NCI-H2081 (cell line): ENCODE data around the gene OPRM1.
A peak's percentile ranks its signal among the peaks of the same experiment; 100 is the strongest.
"Not testable (repeated sequence)": the region's sequence is repeated elsewhere in the genome, so short reads cannot be mapped to it uniquely, and the experiment has no call there.

Experiments used
- DNase-seq, 2 experiments: peaks; one replicate each; lab custom pipeline; 2025; lab: John Stamatoyannopoulos, UW

OPRM1 gene

DNA sequence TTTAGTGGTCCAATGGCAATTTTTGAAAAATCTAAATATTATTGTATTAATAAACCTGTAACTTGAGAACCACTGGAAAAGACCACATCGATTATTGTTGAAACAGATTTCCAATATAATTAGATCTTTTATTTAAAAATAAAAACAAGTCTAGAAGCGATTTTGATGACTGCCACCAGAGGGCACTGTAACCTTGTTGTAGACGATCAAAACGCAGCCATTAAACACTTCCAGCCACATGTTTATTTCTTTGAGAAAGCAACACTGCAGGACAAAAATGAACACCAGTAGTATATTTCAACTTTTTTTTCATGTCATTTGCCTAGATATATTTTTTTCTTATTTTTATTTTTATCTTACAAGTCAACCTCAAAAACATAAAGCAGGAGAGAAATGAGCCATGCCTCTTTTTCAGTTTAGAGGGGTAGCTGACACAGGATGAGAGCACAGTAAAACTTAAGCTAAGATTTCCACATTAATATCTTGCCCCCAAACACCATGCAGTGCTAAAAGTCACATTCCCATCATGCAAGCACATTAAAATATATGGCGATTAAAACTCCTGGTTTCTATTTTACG, 115.4 kb downstream of the OPRM1 start:
- DNase-seq, result peak; percentile 50 to 56

- DNase-seq, result peak; percentile 58 to 79
Measured at GRCh38 chr6:154156135-154156896, 117.3 kb downstream of the OPRM1 start.

GRCh38 chr6:154157082-154157481, 118.0 kb downstream of the OPRM1 start:
- no peak for DNase-seq

DNA sequence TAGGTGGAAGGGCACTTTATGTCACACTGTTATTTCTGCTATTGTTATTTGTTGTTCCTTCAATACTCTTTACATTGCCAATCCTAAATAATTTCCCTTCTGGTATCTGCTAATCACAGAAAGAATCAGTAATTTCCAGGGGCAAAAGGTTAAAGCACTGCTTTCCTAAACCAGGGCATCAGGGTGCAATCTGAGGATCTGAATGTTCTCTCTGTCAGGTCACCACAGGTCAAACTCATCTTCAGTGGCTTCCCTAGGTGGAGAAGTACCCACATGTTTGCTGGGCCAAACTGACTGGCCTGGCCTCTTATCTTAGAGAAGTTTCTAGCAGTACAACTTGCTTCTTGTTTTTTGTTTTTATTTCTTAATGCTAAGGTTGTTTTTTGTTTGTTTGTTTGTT, 118.7 kb downstream of the OPRM1 start:
- DNase-seq, result no peak

DNA sequence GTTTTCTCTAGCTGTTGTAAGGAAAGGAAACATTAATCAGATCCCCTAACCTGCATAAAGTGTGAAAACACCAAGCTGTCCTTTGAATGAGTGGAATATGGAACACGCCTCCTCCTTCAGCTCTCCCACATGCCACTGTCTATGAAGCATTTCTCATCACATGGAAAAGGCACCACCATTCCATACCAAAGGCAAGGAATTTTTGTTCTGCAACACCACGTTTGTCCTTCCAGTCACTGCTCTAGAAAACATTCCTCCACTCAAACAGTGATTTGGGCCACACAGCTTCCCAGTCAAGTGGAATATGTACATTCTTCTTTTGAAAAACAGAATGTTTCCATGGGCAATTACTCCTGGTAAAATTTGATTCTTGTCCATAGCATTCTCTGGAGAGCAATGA, 120.1 kb downstream of the OPRM1 start:
- DNase-seq, result no peak

GRCh38 chr6:154161689-154162088, 122.6 kb downstream of the OPRM1 start:
- no peak for DNase-seq

DNA sequence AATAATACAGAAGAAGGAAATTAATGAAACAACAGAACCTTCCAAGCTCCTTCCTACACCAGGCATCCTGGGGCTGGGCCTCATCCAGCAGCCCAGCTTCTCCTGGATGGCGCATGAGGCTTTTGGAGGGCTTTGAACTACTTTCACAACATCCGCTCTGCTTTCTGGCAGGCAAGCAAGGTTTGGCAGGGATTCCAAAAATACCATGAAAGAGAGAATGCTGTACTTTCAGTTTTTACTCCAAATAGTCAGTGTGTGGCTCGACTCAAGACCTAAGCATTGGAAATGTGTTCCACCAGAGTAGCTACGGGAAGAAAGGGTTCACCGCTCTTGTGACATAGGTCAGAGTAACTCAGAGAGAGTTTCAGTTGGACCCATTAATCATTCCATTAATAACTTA, 125.4 kb downstream of the OPRM1 start:
- no peak for DNase-seq

DNA sequence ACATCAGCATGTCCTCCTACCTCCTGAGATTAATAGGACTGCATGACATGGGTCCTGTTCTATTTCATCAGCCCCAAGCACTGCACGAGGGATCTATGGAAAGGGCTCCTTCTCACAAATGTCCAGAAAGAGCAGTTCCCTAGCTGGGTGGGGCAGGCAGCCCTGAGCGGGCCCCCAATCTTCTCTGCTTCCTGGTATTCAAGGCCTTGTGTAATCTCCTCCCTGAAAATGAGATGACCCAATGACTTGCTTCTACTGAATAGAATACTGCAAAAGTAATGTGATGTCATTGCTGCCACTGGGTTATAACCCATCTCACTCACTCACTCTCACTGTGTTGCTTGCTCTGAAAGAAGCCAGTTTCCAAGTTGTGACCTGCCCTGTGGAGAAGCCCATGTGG, 126.4 kb downstream of the OPRM1 start:
- no peak for DNase-seq

GRCh38 chr6:154166140-154166539, 127.1 kb downstream of the OPRM1 start:
- no peak for DNase-seq

DNA sequence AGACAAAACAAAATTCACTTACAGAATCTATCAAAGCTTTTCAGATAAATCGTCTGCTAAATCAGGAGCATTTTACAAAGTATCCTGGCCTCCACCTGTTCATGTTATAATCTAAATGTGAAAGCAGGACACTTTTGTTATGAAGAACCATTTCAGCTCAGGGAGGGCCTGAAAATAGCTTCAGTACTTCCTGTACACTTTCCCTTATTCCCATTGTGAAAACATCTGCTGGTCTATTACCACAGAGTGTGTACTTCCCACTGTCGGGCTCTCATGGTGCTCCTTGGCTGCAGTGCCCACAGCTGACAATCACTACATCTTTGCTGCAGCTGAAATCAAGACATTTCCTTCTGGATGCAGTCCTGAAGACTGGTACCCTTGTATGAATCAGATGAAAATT, 128.1 kb downstream of the OPRM1 start:
- peak in 1 of 2 experiments; percentile 24 for DNase-seq

DNA sequence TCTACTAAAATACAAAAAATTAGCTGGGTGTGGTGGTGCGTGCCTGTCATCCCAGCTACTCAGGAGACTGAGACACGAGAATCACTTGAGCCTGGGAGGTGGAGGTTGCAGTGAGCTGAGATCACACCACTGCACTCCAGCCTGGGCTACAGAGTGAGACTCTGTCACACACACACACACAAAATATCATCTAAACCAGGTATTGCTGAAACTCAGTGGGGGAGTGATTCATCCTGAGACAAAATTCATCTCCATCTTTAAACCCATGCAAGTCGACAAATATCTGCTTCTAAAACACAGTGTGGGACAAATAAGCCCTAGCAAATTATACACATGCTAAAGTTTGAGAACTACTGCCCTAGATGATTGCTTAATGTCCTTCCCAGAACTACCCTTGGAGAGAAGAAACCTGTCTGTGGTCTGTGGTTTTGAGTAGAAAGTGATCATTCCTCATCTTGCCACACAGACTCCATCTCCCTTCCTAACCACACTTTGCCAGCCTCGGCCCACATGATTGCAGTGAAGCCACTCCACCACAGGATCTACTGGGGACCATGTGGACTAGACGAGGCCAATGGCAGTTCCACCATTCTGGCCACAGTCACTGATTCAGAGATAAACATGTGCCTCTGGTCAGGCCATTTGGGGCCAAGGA, 130.3 kb downstream of the OPRM1 start:
- DNase-seq, result no peak

DNA sequence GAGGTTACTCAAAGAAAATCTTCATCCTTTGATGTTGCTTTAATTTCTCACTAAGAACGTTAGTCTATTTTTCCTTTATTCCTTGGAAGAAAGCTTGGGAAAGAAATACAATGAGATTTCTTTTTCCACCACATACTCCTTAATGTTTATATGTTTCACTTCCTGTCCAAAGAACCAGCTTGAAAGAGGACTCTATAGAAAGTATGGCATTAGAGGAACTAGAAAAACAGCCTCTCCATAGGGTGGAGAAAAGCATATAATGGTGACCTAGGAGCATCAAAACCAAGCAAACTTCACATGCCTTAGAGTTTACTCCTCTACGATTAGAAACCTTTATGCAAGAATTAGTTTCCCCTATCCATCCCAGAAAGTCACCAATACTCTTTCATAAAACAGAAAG, 131.1 kb downstream of the OPRM1 start:
- no peak for DNase-seq

DNA sequence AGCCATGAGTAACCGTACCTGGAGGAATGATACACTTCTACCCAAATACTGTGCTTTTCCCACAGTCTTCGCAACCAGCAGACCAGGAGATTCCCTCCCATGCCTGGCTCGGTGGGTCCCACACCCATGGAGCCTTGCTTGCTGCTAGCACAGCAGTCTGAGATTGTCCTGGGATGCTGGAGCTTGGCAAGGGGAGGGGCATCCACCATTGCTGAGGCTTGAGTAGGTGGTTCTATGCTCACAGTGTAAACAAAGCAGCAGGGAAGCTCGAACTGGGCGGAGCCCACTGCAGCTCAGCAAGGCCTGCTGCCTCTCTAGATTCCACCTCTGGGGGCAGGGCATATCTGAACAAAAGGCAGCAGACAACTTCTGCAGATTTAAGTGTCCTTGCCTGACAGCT, 133.4 kb downstream of the OPRM1 start:
- not testable (repeated sequence) for DNase-seq

DNA sequence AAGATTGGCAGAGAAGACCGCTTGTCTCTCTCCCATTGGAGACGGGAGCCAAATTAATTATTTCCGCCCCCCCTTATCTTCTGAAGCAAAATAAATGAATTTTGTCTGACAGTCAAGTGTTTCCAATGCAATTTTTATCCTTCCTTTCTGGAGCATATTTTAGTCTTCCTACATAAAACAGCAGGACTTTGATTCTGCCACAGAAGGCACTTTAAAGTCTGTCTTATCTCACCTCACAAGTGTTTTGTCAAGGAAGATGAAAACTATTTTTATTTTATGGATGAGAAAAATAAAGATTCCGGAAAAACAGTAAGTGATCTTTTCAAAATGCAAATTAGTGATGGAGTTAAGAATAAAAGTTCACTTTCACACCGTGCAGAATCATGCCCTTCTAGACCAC, 140.4 kb downstream of the OPRM1 start:
- DNase-seq, result no peak

DNA sequence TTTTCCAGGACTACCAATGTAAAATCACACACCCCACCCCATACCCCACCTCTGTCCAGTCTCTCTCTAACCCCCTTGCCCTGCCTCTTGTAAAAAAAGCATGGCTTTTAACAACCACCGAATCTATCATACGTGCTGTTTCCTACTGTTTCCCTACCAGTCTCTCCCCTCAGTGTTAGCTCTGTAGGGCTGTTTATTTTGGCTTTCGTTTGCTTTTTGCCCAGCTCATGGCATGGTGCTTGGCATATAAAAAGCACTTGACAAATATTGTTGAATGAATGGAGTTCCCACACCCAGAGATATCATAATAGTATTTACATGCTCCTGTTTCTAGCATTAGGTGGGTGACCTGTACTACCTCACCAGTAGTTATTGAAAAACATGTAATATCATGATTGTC, 148.2 kb downstream of the OPRM1 start:
- DNase-seq, result peak; percentile 58 to 86

DNA sequence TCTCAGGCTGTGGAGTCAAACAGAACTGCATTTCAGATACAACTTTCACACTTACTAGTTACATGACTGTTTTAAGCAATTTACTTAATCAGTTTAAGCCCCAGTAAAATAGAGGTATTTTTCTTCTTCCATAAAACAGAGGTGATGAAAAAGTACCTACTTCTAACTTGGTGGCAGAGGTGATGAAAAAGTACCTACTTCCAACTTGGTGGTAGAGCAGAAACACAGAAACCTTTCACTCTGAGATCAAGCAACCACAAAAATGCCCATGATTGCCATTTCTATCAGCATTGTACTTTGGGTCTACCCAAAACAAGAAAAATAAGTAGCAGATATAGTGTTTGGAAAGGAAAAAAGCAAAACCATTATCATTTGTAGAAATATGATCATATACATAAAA, 148.7 kb downstream of the OPRM1 start:
- no peak for DNase-seq

DNA sequence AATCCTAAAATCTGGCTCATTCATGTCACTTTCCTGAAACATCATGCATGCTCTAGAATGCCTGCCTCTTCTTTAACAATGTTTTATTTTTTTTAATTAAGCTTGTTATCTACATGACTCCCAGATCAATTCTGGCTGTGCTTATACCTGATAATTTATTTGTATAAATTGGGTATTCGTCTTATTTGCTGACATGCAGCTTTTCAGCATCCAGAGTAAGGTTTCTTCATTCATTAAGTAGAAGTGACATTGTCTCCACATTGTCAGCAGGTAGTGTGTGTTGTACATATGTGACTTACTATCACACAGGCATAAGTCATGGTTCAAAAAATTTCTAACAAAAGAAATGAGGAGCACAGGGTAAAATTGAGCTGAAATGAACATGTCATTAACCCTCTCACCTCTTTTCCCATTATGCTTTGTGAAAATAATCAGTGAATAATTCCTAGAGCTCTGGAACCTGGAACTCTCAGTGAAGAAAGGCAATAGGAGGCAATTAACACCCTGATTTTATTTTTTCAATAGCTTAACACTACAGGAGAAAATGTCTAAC, 157.4 kb downstream of the OPRM1 start:
- DNase-seq, result no peak

DNA sequence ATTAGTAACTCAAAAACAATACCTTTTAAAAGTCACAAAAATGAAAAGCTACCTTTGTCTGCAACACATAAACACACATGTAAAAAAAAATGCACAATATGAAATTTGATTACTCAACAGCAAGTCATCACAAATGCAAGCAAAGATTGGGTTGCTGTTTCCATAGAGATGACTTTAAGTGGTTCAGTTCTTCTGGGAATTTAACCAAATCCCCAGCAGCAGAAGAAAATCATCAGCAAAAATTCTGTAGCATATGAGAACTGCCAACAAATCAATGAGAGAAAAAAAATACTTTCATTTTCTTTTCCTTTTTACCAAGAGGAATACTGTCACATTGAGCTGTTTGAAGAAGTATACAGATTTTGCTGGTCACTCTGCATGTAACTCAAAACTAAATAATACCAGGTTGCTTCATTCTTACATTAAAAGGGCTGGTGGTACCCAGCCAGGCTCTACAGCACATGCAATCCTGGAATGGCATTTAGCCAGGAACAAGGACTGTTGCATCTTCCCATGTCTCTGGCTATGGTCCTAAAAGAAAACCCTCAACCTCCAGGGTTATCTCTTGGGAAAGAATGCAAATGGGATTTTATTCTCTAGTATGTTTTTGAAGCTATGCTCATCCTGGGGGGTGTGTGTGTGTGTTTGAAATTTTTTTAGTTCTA, 158.3 kb downstream of the OPRM1 start:
- no peak for DNase-seq

DNA sequence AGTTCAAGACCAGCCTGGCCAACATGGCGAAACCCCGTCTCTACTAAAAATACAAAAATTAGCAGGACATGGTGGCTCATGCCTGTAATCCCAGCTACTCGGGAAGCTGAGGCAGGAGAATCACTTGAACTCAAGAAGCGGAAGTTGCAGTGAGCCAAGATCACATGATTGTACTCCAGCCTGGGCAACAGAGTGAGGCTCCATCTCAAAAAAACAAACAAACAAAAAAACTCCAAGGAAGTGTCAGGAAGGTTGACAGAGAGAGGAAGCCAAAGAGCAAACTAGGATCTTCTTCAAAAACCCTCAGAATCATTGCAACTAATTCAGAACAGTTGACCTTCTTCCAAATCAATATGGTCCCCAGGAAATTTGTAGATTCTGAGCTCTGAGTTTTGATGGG, 162.6 kb downstream of the OPRM1 start:
- DNase-seq, result not testable (repeated sequence)

GRCh38 chr6:154202339-154202738, 163.3 kb downstream of the OPRM1 start:
- no peak for DNase-seq

- no peak for DNase-seq
Measured at GRCh38 chr6:154202958-154203357, 163.9 kb downstream of the OPRM1 start.

- DNase-seq, result no peak
Measured at GRCh38 chr6:154206141-154206540, 167.1 kb downstream of the OPRM1 start.

DNA sequence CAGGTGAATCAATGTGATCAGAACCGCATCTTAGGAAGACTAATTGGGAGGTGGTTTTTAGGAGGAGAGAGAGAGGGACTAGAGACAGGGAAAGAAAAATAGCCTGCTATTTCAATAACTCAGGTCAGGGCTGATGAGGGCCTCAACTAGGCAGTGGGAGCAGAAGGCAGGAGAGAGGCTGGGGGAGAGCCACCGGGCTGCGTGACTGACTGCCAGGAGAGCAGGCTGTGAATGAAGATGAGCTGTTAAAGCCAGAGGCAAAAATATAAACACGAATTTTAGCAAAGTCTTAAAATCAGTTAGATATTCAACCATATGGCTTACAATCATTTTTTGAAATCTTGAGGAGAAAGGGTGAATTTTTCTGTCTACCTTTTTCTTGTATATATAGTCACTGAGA, 168.0 kb downstream of the OPRM1 start:
- DNase-seq, result no peak
